PC-3 (cell line): Measurements from ENCODE around the gene ROBO2.

Experiments
- EZH2phosphoT487 ChIP-seq: fragments of 300-600 bp; sonication (generic); IDR thresholded peaks from 2 replicates; pipeline ENCODE4 v1.6.1; 2018; ENCODE audit warnings: mild to moderate bottlenecking, antibody characterized with exemption, low read length, borderline replicate concordance
- TF ChIP-seq, protein P1 (sequence below): fragments of 300-600 bp; sonication (generic); conservative IDR thresholded peaks from 2 replicates; pipeline ENCODE4 v1.5.1; 2017; ENCODE audit warnings: antibody characterized with exemption, low read depth, mild to moderate bottlenecking, low read length

DNA sequence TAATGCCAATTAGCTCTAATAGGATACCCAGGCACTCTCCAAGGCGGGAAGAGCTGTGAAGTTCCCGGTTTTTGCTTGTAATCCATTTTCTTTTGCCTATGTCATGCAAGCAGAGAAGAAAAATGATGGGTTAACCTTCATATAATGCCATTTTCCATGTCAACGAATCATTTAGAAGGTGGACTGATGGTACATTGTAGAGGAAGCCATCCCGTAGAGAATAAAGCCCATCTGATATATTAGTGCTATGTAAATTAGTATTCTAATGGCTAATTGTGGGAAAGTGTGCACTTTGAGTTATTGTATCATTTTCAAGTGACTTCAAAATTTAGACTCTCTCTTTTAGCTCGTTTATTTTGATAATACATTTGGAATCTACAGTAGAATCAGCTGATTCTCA, 509.1 kb downstream of the ROBO2 start:
- TF ChIP-seq, protein P1, sequence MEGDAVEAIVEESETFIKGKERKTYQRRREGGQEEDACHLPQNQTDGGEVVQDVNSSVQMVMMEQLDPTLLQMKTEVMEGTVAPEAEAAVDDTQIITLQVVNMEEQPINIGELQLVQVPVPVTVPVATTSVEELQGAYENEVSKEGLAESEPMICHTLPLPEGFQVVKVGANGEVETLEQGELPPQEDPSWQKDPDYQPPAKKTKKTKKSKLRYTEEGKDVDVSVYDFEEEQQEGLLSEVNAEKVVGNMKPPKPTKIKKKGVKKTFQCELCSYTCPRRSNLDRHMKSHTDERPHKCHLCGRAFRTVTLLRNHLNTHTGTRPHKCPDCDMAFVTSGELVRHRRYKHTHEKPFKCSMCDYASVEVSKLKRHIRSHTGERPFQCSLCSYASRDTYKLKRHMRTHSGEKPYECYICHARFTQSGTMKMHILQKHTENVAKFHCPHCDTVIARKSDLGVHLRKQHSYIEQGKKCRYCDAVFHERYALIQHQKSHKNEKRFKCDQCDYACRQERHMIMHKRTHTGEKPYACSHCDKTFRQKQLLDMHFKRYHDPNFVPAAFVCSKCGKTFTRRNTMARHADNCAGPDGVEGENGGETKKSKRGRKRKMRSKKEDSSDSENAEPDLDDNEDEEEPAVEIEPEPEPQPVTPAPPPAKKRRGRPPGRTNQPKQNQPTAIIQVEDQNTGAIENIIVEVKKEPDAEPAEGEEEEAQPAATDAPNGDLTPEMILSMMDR = no peak
- no peak for TF ChIP-seq EZH2phosphoT487
